HG03469 (cell line): ENCODE measurements around the gene CNDP1.

ENCODE experiments used
- ATAC-seq: cut with Tn5 transposase; IDR thresholded peaks from one replicate; pipeline ENCODE4 v1.9.1; 2021; ENCODE audit warnings: mild to moderate bottlenecking, moderate library complexity, moderate number of reproducible peaks; ENCODE audit not compliant: unreplicated experiment

The CNDP1 gene

GRCh38 chr18:74573053-74573452 lies 38.8 kb downstream of the CNDP1 start:
- ATAC-seq: no peak

- ATAC-seq: no peak
These were observed 40.6 kb downstream of the CNDP1 start for GRCh38 chr18:74574916-74575315.

- no peak for ATAC-seq
These were observed 42.7 kb downstream of the CNDP1 start for GRCh38 chr18:74577019-74577418.

GRCh38 chr18:74579496-74580065 lies 45.3 kb downstream of the CNDP1 start:
- ATAC-seq: no peak

- no peak for ATAC-seq
These were observed 48.3 kb downstream of the CNDP1 start for GRCh38 chr18:74582642-74583041.

GRCh38 chr18:74587441-74587840 lies 53.1 kb downstream of the CNDP1 start:
- no peak for ATAC-seq

- no peak for ATAC-seq
These were observed 54.7 kb downstream of the CNDP1 start for GRCh38 chr18:74589021-74589420.

- no peak for ATAC-seq
These were observed 55.5 kb downstream of the CNDP1 start for GRCh38 chr18:74589811-74590210.

- ATAC-seq: no peak
These were observed 56.4 kb downstream of the CNDP1 start for GRCh38 chr18:74590671-74591070.

- peak; percentile 21 for ATAC-seq
These were observed 61.1 kb downstream of the CNDP1 start for GRCh38 chr18:74595431-74595830.

- peak; percentile 16 for ATAC-seq
These were observed 62.8 kb downstream of the CNDP1 start for GRCh38 chr18:74597034-74597661.

GRCh38 chr18:74597662-74598349 lies 63.5 kb downstream of the CNDP1 start, which contains the start of gene ZNF407:
ZNF407 (plus strand) TSS chr18:74597870; CDS start chr18:74631020, 33,150 bp downstream.
- peak; percentile 31 for ATAC-seq

GRCh38 chr18:74598350-74599001 lies 64.2 kb downstream of the CNDP1 start:
- ATAC-seq: peak; percentile 57

GRCh38 chr18:74604361-74604760 lies 70.1 kb downstream of the CNDP1 start:
- no peak for ATAC-seq

- ATAC-seq: no peak
These were observed 70.5 kb downstream of the CNDP1 start for GRCh38 chr18:74604774-74605173.

GRCh38 chr18:74608681-74609080 lies 74.4 kb downstream of the CNDP1 start:
- ATAC-seq: no peak

- no peak for ATAC-seq
These were observed 75.2 kb downstream of the CNDP1 start for GRCh38 chr18:74609535-74609934.

GRCh38 chr18:74610051-74610615 lies 75.8 kb downstream of the CNDP1 start:
- no peak for ATAC-seq

GRCh38 chr18:74610860-74611259 lies 76.6 kb downstream of the CNDP1 start:
- no peak for ATAC-seq

GRCh38 chr18:74611765-74612164 lies 77.5 kb downstream of the CNDP1 start:
- no peak for ATAC-seq

- no peak for ATAC-seq
These were observed 79.1 kb downstream of the CNDP1 start for GRCh38 chr18:74613381-74613780.
